Measurements from ENCODE around the gene HBD. TPM values are rescaled to one million over a fixed set of nuclear protein-coding genes. Genes with fewer than 3 reads are reported as not detected.

HBD gene
- total RNA-seq (2014; rRNA removed; shearing (Covaris generic)), result not detected in 2 replicates
- polyA plus RNA-seq (2015; cell fraction: cytosol; rRNA removed), result not detected in 2 replicates
- polyA plus RNA-seq (2015; cell fraction: nucleus; rRNA removed), result not detected in 2 replicates

DNA sequence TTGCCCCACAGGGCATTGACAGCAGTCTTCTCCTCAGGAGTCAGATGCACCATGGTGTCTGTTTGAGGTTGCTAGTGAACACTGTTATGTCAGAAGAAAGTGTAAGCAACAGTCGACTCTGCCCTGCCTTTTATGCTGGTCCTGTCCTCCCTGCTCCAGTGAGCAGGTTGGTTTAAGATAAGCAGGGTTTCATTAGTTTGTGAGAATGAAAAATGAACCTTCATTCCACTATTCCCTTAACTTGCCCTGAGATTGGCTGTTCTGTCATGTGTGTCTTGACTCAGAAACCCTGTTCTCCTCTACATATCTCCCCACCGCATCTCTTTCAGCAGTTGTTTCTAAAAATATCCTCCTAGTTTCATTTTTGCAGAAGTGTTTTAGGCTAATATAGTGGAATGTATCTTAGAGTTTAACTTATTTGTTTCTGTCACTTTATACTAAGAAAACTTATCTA, at the start of gene HBD:
Gene HBD (minus strand): TSS at position 103 of the 454 bp plus-strand sequence. CDS start 50 bp downstream, at position 53.
- in situ Hi-C loops (cut with HindIII; ENCODE audit: low pct_unique_long_range_greater_than_20kb, low sequenced_read_pairs), result no loop called here
- DNase-seq (ENCODE audit: low read depth, low spot score), result no peak

DNA sequence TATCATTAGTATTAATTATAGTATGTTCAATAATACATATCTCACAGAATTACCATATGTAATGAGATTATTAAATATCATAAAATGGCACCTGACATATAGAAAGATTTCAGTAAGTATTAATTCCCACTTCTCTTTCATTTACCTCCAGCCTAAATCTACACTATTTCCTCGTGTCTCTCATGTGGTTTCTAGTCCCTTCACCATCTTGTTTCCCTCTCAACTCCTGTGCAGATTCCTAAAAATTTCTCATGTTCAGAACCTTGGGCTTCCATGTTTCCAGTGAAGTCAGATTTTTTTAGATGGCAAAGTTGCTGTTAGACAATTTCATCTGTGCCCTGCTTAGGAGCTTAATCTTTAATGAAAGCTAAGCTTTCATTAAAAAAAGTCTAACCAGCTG, 49.6 kb upstream of the HBD start:
- in situ Hi-C loops (cut with HindIII; ENCODE audit: low pct_unique_long_range_greater_than_20kb, low sequenced_read_pairs), result no loop called here
- no peak for DNase-seq (ENCODE audit: low read depth, low spot score)

DNA sequence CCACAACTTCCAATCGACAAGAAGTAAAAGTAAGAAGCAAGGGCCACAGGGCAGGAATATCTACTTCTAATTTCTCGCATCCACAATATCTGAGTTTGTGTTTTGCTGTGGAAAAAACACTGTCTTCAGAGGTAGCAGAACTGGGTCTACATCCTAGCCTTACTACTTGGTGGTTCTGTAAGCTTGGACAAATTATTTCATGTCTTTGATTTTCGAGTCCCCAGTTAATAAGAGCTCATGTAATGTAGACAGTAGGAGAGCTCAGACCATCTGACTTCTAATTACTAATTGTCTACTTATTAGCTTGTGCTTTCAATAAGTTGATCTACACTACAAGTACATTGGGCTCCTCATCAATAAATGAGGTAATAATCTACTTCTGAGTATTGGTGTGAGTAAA, 48.8 kb upstream of the HBD start:
- in situ Hi-C loops (cut with HindIII; ENCODE audit: low pct_unique_long_range_greater_than_20kb, low sequenced_read_pairs), result no loop called here
- DNase-seq (ENCODE audit: low read depth, low spot score), result no peak

DNA sequence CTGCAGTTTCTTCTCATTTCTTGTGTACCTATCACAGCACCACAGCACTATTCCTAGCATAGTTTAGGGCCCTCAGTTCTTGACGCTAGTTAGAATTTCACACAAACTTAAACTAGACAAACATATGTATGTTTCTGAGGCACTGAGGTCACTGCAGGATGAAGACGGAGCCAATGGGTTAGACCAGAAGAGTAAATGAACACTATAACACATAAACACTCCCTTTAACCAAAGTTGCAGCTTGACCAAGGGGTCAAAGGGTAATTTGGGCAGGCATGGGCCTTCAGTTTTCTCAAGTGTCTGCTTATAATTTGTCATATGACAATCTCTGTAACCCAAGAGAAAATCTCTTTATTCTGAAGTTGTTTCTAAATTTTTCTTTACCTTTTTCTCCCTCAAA, 48.3 kb upstream of the HBD start:
- in situ Hi-C loops (cut with HindIII; ENCODE audit: low pct_unique_long_range_greater_than_20kb, low sequenced_read_pairs), result no loop called here
- DNase-seq (ENCODE audit: low read depth, low spot score), result no peak

DNA sequence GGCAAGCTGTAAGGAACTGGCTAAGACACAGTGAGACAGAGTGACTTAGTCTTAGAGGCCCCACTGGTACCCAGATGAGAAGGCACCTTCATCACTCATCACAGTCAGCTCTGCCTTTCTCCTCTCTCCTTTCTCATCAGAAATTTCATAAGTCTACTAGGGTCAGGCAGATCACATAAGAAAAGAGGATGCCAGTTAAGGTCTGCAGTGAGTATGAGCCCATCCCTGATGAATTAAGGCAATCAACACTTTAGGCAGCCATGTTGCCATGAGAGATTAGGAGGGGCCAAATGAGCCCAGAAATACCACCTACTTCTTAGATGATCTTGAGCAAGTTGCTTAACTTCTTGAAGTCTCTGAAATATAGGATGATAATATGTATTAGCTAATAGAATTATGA, 47.3 kb upstream of the HBD start:
- DNase-seq (ENCODE audit: low read depth, low spot score), result no peak
- in situ Hi-C loops (cut with HindIII; ENCODE audit: low pct_unique_long_range_greater_than_20kb, low sequenced_read_pairs), result no loop called here

DNA sequence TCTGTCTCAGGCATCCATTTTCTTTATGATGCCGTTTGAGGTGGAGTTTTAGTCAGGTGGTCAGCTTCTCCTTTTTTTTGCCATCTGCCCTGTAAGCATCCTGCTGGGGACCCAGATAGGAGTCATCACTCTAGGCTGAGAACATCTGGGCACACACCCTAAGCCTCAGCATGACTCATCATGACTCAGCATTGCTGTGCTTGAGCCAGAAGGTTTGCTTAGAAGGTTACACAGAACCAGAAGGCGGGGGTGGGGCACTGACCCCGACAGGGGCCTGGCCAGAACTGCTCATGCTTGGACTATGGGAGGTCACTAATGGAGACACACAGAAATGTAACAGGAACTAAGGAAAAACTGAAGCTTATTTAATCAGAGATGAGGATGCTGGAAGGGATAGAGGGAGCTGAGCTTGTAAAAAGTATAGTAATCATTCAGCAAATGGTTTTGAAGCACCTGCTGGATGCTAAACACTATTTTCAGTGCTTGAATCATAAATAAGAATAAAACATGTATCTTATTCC, 46.4 kb upstream of the HBD start:
- DNase-seq (ENCODE audit: low read depth, low spot score), result peak; percentile 42
- in situ Hi-C loops (cut with HindIII; ENCODE audit: low pct_unique_long_range_greater_than_20kb, low sequenced_read_pairs), result no loop called here

DNA sequence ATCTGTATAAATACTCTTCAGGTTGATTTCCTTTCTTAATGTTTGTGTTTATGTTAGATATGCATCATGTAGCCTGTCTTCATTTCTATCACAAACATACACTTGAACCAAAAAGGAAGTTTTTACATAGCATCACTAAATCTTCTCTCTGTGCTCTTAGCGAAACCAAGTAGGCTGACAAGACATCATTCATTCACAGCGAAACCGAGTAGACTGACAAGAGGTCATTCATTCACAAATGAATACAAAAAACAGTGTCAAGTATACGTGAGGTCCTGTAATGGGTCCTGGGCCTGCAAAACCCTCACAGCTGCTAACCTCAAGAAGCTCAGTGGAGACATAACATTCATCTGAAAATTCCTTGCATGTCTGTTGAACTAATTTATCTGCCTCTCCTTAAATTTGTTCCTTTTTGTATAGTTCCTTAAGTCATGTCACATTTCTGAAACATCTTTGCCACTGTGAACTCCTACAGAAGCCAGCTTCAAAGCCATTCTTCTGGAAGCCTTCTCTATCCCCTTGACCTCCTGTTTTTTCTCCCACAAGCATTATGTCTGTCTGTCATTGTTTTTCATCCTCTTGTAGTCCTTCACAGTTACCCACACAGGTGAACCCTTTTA, 45.3 kb upstream of the HBD start:
- DNase-seq (ENCODE audit: low read depth, low spot score), result no peak
- in situ Hi-C loops (cut with HindIII; ENCODE audit: low pct_unique_long_range_greater_than_20kb, low sequenced_read_pairs), result no loop called here

DNA sequence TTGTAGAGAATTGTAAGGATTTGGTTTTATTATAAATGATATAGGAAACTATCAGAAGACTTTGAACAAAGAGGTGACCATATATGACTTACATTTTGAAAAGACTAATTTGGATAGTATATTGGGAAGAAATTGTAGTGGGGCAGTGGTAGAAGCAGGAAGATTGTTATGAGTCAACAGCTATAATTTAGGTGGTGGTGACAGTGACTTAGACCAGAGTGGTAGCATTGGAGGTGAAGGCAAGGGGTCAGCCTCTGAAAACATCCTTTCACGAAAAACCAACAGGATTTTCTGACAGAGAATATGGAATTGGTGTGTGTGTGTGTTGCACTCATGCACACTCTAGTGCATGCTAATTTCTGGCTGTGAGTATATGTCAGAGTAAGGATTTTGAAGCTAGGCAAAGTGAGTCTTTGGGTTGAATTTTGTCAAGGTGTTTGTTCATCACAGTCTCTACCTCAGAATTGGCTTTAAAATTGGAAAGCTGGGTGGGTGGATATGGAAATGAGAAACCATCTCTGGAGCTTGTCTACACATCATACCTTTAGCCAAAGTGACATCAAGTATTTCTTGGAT, 43.6 kb upstream of the HBD start:
- DNase-seq (ENCODE audit: low read depth, low spot score), result no peak
- in situ Hi-C loops (cut with HindIII; ENCODE audit: low pct_unique_long_range_greater_than_20kb, low sequenced_read_pairs), result no loop called here

DNA sequence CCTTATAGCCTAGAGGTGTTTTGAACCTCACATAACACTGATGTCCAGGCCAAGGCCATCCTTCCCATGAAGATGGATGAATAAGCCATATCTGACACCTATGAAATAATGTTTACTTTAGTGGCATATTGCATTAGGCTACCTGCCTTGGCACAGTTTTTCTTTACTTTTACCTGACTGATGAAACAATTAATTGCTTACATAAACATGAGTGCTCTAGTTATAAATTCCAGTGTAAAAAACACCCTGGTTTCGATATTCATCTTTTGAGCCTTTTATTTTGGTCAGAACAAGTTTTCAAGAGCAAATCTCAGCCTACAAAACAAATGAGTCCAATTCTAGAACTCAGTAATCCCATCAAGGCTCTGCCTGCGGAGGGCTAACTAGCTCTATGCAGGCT, 42.4 kb upstream of the HBD start:
- in situ Hi-C loops (cut with HindIII; ENCODE audit: low pct_unique_long_range_greater_than_20kb, low sequenced_read_pairs), result no loop called here

DNA sequence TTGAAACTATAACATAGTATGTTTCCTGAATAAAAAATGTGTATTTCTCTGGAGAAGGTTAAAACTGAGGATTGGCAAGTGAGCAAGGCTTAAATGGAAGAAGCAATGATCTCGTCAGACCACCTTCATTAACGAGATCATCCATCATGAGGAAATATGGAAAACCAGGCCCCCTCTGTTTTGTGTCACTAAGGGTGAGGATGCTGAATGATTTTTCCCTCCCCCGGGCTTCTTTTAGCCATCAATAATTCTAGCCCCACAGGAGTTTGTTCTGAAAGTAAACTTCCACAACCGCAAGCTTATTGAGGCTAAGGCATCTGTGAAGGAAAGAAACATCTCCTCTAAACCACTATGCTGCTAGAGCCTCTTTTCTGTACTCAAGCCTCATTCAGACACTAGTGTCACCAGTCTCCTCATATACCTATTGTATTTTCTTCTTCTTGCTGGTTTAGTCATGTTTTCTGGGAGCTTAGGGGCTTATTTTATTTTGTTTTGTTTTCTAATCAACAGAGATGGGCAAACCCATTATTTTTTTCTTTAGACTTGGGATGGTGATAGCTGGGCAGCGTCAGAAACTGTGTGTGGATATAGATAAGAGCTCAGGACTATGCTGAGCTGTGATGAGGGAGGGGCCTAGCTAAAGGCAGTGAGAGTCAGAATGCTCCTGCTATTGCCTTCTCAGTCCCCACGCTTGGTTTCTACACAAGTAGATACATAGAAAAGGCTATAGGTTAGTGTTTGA, 41.3 kb upstream of the HBD start:
- no peak for DNase-seq (ENCODE audit: low read depth, low spot score)
- in situ Hi-C loops (cut with HindIII; ENCODE audit: low pct_unique_long_range_greater_than_20kb, low sequenced_read_pairs), result no loop called here

More for the DNA sequence above, 42.4 kb upstream of the HBD start:
- DNase-seq (ENCODE audit: low read depth, low spot score), result no peak

DNA sequence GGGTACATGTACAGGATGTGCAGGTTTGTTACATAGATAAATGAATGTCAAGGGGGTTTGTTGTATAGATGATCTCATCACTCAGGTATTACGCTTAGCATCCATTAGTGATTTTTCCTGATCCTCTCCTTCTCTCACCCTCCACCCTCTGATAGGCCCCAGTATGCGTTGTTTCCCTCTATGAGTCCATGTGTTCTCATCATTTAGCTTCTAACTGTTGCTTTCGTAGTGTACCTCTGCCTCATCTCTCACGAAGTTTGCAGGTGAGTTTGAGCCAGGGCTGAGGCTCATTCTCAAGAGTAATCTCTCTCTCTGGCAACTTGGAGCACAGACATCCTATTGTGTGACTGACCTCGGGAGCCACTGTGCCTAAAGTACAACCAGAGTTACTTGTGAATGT, 40.1 kb upstream of the HBD start:
- in situ Hi-C loops (cut with HindIII; ENCODE audit: low pct_unique_long_range_greater_than_20kb, low sequenced_read_pairs), result no loop called here
- DNase-seq (ENCODE audit: low read depth, low spot score), result no peak

DNA sequence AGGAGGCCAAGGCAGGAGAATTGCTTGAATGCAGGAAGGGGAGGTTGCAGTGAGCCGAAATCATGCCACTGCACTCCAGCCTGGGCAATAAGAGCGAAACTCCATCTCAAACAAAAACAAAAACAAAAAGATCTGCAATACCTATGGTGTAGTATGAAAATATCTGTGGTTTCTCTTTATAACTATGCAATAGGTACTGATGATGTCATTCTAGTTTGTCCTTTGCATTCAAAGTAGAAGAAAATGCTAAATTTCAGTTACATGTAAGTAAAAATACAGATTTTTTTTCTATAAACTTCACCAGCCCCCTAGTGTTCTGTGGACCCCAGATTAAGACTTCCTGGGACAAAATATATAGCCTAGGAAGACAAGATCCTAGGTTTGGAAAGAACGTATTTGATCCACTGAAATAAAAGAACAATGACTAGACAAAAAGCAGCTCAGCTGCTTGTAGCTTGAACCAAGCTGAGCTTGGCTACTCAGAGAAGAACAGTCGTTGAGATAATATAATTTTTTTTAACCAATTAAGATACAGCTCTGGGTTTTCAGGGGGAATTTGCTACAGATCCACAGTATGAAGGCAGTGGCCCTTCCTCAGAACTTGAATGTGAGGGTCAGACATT, 38.2 kb upstream of the HBD start:
- in situ Hi-C loops (cut with HindIII; ENCODE audit: low pct_unique_long_range_greater_than_20kb, low sequenced_read_pairs), result no loop called here
- no peak for DNase-seq (ENCODE audit: low read depth, low spot score)

DNA sequence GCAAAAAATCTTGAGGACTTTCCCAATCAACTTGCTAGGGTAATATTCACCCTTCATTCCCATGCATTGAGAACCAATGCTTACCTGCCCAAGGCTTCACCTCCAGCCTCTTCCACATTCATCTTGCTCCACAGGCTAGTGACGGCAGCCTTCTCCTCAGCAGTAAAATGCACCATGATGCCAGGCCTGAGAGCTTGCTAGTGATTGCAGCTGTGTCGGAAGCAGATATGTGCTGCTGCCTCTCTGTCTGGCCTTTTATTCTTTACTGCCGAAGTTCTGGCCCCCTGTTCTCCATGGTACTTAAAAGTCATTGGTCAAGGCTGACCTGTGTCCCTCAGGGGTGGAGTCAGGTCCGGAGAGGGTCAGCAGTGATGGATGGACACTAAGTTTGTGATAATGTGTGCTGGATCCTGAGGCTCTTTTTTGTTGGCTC, 35.4 kb upstream of the HBD start, which contains the start of gene HBE1:
Gene HBE1 (minus strand): TSS at position 231 of the 433 bp plus-strand sequence. CDS start 55 bp downstream, at position 176.
- DNase-seq (ENCODE audit: low read depth, low spot score), result no peak
- in situ Hi-C loops (cut with HindIII; ENCODE audit: low pct_unique_long_range_greater_than_20kb, low sequenced_read_pairs), result no loop called here

DNA sequence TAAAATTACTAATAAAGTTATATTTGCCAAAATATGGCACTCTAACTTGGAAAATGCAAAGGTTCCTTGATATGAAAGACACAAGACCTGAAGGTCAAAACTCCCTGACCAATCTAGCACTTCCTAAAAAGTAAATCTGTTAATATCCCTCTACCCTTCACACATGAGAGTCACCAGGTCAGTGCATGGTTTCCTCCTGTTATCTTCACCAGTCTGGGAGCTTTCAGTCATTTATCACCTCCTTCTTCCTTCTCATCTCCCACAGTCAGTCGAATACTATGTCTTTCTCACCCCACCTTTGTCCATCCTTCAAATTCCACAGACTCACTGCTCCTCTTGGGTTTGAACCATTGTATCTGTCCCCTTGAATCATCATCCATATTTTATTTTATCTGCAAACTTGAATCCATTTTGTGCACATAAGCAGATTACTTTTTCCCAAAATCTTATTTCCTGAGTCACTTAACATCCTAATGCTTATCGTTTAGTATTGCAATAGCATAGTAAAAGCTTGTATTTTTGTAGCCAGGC, 32.8 kb upstream of the HBD start:
- DNase-seq (ENCODE audit: low read depth, low spot score), result no peak
- in situ Hi-C loops (cut with HindIII; ENCODE audit: low pct_unique_long_range_greater_than_20kb, low sequenced_read_pairs), result no loop called here

DNA sequence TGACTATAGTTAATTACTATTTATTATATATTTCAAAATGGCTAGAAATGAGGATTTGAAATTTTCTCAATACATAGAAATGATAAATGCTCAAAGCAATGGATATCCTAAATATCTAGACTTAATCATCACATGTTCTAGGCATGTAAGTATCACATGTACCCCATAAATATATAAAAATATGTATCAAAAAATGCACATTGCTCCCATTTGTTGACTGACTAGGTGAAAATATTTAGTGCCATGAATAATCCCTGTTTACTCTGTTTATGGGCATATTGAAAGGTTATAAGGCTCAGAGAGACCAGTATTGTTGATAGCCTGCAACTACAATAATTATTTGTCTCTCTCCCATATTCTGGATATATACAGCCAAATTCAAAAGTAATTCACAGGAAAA, 32.3 kb upstream of the HBD start:
- no peak for DNase-seq (ENCODE audit: low read depth, low spot score)
- in situ Hi-C loops (cut with HindIII; ENCODE audit: low pct_unique_long_range_greater_than_20kb, low sequenced_read_pairs), result no loop called here

DNA sequence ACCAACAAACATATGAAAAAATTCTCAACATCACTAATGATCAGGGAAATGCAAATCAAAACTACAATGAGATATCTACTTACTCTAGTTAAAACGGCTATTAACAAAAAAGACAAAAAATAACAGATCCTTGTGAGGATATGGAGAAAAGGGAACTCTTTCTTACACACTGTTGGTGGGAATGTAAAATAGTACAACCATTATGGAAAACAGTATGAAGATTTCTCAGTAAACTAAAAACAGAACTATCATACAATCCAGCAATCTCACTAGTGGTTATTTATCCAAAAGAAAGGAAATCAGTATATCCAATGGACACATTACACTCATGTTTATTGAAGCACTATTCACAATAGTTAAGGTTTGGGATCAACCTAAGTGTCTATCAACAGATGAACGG, 31.5 kb upstream of the HBD start:
- in situ Hi-C loops (cut with HindIII; ENCODE audit: low pct_unique_long_range_greater_than_20kb, low sequenced_read_pairs), result no loop called here
- no peak for DNase-seq (ENCODE audit: low read depth, low spot score)

DNA sequence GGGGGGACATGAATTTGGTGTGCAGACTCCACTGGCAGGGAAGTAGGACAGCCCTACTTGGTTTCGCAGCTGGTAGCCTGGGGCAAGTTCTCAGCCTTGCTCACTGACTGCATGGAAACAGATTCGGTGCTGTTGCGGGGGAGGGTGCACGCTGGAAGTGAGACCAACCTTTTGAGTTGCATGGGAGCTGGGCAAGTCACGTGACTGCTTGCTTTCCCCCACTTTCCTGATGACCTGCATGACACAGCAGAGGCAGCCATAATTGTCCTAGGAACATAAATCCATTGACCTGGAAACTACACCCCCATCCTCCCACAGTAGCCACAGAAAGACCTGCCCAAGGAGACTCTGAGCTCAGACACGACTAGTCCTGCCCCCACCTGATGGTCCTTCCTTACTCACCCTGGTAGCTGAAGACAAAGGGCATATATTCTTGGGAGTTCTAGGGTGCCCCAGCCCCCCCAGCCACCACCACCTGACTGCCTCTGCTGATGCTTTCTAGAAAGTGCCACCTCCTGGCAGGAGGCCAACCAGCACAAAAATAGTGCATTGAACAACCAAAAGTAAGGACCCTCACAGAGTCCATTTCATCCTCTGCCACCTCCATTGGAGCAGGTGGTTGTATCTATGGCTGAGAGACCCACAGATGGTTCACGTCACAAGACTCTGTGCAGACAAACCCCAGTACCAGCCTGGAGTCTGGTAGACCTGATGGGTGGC, 24.4 kb upstream of the HBD start:
- DNase-seq (ENCODE audit: low read depth, low spot score), result no peak
- in situ Hi-C loops (cut with HindIII; ENCODE audit: low pct_unique_long_range_greater_than_20kb, low sequenced_read_pairs), result no loop called here
